HG03565 (cell line): Measurements from ENCODE around the gene TP53I13.
A peak's percentile ranks its signal among the peaks of the same experiment; 100 is the strongest.

ENCODE experiments used
- ATAC-seq: cut with Tn5 transposase; IDR thresholded peaks from one replicate; pipeline ENCODE4 v1.9.1; 2021; ENCODE audit warnings: mild to moderate bottlenecking, moderate library complexity; ENCODE audit not compliant: unreplicated experiment

TP53I13 gene

DNA sequence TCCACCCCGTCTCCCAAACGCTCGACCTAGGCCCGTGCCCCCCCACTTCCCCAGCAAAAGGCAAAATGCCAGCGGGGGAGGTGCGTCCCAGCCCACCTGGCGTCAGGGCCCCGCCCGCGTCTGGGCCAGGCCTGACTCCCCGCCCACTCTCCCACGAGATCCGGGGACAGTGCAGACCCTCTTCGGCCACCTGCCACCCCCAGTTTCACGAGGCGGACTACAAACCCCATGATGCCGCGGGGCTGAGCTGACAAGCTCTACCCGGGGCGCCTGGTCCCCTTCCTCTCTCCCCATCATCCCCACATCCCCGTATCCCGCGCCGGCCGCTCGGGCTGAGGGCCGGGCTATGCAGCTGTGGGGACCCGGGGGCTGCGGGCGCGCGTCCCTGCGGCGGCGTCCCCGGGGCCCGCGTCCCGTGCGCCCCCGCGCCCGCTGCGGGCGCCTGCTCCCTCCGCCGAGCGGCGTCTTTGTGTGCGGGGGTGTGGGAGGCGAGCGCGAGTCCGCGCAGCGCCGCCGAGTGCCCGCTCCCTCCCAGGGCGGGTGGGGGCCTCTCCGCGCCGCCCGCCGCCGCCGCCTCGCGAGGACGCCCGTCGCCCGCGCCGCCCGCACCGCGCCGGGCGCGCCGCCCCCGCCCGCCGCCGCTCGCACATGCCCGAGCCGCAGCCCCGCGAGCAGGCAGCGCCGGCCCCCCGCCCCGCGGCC lies 24.5 kb downstream of the TP53I13 start, which contains the start of gene ANKRD13B:
Gene ANKRD13B (plus strand): TSS at position 283 of the 702 bp plus-strand sequence. CDS start 490 bp downstream, outside the sequence.
- no peak for ATAC-seq

GRCh38 chr17:29593591-29594518 lies 25.4 kb downstream of the TP53I13 start:
- ATAC-seq = no peak

DNA sequence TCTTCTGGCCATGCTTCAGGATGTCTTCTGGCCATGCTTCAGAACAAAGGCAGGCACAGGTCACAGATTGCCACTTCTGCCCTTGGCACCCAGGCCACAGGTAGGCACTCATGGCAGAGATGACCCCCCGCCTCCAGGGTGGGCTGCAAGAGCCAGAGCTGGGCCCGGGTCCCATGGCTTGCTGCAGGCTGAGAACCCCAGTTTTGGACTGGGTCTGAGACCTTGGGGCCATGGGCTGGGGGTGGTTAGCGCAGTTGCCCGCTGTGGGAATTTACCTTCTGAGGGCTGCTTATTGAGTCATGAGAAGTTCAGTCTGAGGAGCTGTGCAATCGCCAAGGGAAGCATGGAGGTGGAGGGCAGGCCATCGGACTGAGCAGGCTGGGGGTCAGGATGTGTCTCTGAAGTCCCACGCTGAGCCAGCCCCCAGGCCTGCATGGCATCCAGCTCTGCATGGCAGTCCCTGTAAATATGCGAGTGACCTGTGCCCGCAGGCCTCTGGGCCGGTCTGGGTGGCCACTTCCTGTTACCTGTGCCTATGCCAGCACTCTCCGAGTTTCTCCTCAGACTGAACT lies 26.1 kb downstream of the TP53I13 start:
- ATAC-seq = no peak

- no peak for ATAC-seq
Observed at GRCh38 chr17:29595107-29595942, 26.8 kb downstream of the TP53I13 start.

DNA sequence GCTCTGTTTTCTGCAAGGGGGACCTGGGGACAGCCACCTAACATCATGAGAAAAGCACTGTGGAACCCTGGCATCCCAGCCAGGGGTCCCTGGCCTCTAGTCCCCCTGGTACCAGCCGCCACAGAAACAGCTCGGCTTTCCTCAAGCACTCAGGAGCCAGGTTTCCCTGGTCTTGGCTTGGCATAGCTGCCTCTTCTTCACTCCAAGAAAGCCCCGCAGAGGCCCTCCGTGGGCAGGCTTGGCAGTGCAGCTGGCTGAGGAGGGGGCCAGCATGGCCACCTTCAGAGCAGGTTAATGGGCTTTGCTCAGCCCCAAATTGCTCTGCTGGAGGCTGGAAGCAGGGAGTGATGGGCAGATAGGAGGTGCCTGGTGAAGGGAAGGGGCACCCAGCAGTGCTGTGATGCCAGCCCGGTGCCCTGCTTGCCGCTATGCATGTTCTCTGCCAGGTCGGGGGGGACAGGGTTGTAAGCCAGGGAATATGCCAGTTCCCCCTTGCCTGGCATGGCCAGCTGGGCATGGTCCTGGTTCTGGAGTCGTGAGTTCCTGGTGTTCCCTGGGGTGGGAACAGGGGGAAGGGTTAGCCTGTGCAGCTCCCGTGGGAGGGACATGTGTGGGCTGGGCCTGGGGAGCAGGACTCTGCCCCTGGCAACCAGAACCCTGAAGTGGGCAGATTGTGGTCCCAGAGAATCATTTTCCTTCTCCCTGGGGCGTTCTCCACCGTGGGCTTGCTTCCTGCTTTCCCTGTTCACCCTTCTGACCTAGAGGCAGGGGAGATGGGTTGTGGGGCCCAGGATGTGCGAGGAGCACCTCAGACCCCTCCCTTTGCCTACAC lies 27.7 kb downstream of the TP53I13 start:
- ATAC-seq = no peak

GRCh38 chr17:29596811-29597210 lies 28.3 kb downstream of the TP53I13 start:
- no peak for ATAC-seq

DNA sequence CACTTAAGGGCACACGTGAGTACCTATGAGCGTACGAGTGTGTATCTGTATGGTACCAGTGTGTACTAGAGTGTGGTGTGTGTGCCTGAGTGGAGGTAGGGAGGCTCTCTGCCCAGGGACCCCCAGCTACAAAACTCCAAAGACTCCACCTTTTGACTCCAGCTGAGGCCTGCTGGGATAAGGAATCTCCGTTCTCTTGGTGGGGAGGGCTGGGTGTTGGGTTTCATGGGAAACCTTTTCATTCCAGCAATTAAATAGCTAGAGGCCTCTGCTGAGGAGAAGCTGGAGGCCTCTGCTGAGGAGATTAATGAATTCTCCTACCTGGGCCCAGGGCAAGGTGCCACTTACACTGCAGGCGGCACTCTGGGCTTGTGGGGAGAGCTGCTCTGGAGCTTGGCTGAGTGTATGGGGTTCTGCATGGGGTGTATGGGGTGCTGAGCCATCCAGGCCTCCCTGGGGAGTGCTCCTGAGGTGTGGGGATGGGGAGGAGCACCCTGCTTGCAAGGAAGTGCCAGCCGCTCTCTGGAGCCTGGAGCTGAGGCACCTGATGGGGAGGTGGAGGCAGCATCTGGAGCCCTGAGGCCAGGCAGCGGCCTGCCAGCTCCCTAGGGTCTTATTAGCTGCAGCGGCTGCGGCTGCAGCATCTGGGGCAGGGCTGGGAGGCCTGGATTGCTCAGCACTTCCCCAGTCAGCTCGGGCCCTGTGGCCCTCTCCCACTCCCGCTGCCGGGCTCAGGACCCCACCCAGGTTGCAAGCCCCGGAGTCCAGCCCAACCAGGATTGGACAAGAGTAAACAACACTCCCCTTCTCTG lies 29.1 kb downstream of the TP53I13 start:
- ATAC-seq = no peak

DNA sequence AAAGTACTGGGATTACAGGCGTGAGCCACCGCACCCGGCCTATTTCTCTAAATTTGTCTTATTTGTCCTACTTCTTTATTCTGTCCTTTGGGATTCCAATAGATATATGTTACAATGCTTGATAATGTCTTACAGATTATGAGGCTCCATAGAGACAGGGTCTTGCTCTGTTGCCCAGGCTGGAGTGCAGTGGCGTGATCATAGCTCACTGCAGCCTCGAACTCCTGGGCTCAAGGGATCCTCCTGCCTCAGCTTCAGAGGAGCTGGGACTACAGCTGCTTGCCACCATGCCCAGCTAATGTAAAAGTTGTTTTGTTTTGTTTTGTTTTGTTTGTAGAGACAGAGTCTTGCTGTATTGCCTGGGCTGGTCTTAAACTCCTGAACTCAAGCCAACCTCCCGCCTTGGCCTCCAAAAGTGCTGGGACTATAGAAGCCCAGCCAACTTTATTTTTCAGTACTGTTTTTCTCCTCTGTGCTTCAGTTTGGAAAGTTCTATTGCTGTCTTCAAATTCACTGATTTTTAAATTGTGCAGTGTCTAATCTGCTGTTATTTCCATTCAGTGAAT lies 34.7 kb downstream of the TP53I13 start:
- no peak for ATAC-seq

- ATAC-seq = no peak
Observed at GRCh38 chr17:29607557-29608195, 39.2 kb downstream of the TP53I13 start.

GRCh38 chr17:29608986-29609385 lies 40.5 kb downstream of the TP53I13 start:
- ATAC-seq = no peak

DNA sequence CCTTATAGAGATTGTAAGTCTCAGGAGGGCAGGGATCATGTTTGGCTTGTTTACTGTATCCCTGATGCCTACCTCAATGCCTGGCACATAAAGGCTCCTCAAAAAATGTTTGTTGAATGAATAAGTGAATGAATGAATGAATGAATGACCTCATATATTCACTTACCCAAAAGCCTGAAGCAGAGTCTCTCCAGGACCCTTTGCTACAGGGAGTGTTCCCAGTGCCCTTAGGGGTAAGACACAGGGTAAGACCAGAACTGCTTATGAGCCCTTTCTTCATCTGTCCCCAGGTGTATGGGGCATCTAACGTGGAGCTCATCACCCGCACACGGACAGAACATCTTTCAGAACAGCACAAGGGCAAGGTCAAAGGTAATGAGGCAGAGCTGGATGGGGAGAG lies 41.9 kb downstream of the TP53I13 start:
- no peak for ATAC-seq

DNA sequence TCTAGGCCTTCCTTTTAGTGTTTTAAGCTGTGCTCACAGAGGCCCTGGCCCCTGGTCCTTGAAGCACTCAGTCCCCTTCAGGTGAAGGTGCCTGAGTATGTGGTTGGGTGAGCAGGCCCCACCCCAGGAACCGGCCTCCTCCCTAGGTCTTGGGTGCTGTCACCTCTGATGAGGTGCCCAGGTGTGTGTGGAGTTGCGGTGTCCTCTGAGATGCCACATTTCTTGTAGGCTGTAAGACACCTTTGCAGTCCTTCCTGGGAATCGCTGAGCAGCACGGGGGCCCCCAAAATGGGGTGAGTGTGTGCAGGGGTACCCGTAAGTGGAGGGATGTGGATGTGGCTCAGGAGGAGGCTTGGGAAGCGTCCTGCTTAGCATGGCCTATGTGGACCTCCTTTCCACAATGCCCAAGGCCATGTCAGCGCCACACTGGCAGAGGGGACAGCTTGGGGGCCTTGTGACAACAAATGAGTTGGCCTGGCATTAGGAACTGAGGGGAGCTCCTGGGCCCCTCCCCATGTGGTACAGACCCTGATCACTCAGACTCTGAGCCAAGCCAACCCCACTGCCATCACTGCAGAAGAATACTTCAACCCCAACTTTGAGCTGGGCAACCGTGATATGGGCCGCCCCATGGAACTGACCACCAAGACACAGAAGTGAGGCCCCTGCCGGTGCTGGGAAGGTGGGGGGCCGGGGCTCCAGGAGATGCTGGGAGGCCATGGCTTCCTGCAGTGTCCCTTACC lies 43.0 kb downstream of the TP53I13 start:
- ATAC-seq = no peak

DNA sequence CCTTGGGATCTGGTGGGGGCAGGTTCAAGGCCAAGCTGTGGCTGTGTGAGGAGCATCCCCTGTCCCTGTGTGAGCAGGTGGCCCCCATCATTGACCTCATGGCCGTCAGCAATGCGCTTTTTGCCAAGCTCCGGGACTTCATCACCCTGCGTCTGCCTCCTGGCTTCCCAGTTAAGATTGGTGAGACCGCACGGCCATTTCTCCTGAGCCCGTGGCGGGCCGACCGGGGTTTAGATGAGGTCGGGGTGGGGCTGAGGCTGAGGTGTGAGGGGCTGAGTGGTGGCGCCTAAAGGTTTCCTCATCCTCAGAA lies 43.5 kb downstream of the TP53I13 start:
- no peak for ATAC-seq

DNA sequence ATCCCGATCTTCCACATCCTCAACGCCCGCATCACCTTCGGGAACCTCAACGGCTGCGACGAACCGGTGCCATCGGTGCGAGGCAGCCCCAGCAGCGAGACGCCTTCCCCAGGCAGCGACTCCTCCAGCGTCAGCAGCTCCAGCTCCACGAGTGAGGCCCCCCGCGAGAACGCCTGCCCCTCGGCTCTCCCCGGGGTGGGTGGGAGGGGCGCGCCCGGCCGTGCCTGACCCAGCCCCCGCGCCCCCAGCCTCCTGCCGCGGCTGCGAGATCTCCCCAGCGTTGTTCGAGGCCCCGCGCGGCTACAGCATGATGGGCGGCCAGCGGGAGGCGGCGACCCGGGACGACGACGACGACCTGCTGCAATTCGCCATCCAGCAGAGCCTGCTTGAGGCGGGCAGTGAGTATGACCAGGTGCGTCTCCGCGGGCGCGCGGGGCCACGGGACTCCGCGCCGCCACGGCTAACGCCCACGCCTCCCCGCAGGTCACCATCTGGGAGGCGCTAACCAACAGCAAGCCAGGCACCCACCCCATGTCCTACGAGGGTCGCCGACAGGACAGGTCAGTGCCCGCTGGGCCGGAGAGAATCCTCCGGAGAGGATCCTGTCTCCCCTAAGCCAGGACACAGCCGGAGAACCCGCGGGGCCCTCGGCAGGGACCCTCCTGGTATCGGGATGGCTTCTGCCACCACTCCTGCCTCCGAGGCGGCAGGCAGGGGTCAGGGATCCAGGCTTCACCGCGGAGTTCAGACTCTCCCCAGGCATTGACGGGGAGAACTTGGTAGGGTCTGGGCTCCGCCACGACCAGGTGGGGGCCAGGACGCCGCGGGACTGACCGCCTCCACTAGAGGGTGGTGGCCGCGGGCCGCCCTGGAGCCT lies 44.1 kb downstream of the TP53I13 start:
- ATAC-seq = no peak

DNA sequence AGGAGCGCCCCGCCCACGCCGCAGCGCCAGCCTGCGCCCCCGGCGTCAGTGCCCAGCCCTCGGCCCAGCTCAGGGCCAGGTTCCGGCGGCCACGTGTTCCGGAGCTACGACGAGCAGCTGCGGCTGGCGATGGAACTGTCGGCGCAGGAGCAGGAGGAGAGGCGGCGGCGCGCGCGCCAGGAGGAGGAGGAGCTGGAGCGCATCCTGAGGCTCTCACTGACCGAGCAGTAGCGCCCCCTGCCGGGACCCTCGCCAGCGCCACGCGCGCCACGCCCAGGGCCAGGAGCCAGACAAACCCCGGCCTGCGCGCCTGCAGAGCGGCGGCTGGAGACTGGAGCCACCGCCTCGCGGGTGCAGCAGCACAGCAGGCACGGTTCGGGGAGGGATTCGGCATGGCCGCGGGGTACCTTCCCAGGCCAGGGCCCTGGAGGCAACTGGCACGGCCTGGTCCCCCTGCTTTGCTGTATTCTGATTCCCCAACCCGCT lies 44.9 kb downstream of the TP53I13 start:
- peak; percentile 37 for ATAC-seq

DNA sequence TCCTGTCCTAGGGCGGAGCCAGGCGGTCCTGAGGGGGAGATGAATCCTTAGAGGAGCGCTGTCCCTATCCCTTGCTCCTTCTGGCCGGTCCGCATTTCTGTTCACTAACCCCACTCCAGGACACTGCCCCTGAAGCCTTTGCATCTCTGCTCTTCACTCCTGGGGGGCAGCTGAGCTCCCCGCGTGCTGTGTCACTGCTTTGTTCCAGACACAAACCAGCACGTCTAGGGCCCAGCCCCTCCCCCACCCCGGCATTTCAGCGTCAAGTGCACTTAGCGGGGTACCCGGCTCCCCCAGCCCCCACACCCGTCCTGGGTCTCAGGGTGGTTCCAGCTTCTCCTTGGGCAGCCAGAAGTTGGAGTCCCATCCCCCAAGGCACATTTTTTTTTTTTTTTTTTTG lies 45.4 kb downstream of the TP53I13 start:
- ATAC-seq = no peak
